Neural cell (in vitro differentiated cells): Measurements from ENCODE around the gene PUM1.

Source experiments
- CTCF ChIP-seq: fragments of 450-650 bp; IDR thresholded peaks from 2 replicates; pipeline ENCODE4 v1.5.1; 2014; ENCODE audit warnings: antibody characterized with exemption, mild to moderate bottlenecking, moderate library complexity; ENCODE audit not compliant: poor library complexity, severe bottlenecking
- EP300 ChIP-seq: fragments of 450-650 bp; conservative IDR thresholded peaks from 2 replicates; pipeline ENCODE4 v1.6.1; 2014; ENCODE audit warnings: antibody characterized with exemption, mild to moderate bottlenecking, moderate library complexity; ENCODE audit not compliant: poor library complexity, severe bottlenecking
- EZH2 ChIP-seq: fragments of 200-600, 300-800 bp; shearing (Covaris generic), sonication (generic); IDR thresholded peaks from 2 replicates; pipeline ENCODE4 v1.6.1; 2014; ENCODE audit warnings: antibody characterized with exemption, low read length, borderline replicate concordance, mild to moderate bottlenecking; ENCODE audit not compliant: insufficient read depth, poor library complexity, severe bottlenecking
- POLR2AphosphoS5 ChIP-seq: IDR thresholded peaks from 2 replicates; pipeline ENCODE4 v1.6.1; 2012
- REST ChIP-seq: IDR thresholded peaks from 2 replicates; pipeline ENCODE4 v1.6.1; 2012; ENCODE audit warnings: borderline replicate concordance
- SMC3 ChIP-seq: fragments of 450-650 bp; conservative IDR thresholded peaks from 2 replicates; pipeline ENCODE4 v1.6.1; 2014; ENCODE audit warnings: antibody characterized with exemption, mild to moderate bottlenecking, moderate library complexity; ENCODE audit not compliant: poor library complexity
- TAF1 ChIP-seq: IDR thresholded peaks from 2 replicates; pipeline ENCODE4 v1.6.1; 2012; ENCODE audit warnings: low read depth

GRCh38 chr1:30974536-30974935 is 91.0 kb downstream of the PUM1 start:
- TF ChIP-seq REST = no peak
- no peak for TF ChIP-seq SMC3
- TF ChIP-seq CTCF = no peak
- peak; percentile 18 for TF ChIP-seq POLR2AphosphoS5
- TF ChIP-seq TAF1 = no peak
- TF ChIP-seq EP300 = no peak
- no peak for TF ChIP-seq EZH2
